HCT116 (cell line): ENCODE results near the gene TMEM117. TPM values are rescaled to one million over a fixed set of nuclear protein-coding genes. Genes with fewer than 3 reads are reported as not detected.
A peak's percentile ranks its signal among the peaks of the same experiment; 100 is the strongest.

Experiments used
- ATAC-seq: fragments of 200-7000 bp; cut with Tn5 transposase; 2 replicates; pipeline ENCODE4 v1.9.1; 2020; ENCODE audit warnings: mild to moderate bottlenecking, moderate library complexity
- BruUV-seq: library from RNA; stranded (reverse); fragments of 400-500 nt; replicated peaks from 2 replicates; lab custom pipeline; 2021; lab: Mats Ljungman, UMichigan
- CTCF ChIA-PET: fragments of 300-600 bp; sonication (Branson Sonifier 250); formaldehyde crosslinking; loops from one replicate; lab custom pipeline; 2021; ENCODE audit warnings: antibody characterized with exemption; lab: Charles Lee
- POLR2A ChIA-PET: fragments of 300-600, 350-600 bp; sonication (Branson Sonifier 250); formaldehyde crosslinking; loops from one replicate; lab custom pipeline; 2021; ENCODE audit warnings: antibody characterized with exemption; lab: Charles Lee
- RAD21 ChIA-PET, 2 experiments: fragments of 300-600 bp; sonication (Branson Sonifier 250); formaldehyde crosslinking; loops; one replicate each; lab custom pipeline; 2023; ENCODE audit warnings: low total read pairs in 2 of 2; ENCODE audit not compliant: uncharacterized antibody in 2 of 2, unreplicated experiment in 2 of 2, low non-redundant PET in 1 of 2; lab: Charles Lee
- DNase-seq: peaks from one replicate; pipeline ENCODE4 v3.0.0-alpha.2; 2010; ENCODE audit warnings: low read depth, low spot score
- H2AFZ ChIP-seq: fragments of 200-600 bp; shearing (Covaris generic), sonication (generic); 2 replicates; pipeline ENCODE4 v1.6.1; 2017; ENCODE audit warnings: low read depth, mixed run types, mixed read lengths, antibody characterized with exemption, low read length; ENCODE audit not compliant: poor library complexity, severe bottlenecking
- H3K27ac ChIP-seq: 2 replicates; pipeline ENCODE4 v1.5.1; 2012; ENCODE audit warnings: low read depth, low read length
- H3K27me3 ChIP-seq: fragments of 200-600 bp; sonication (generic); 2 replicates; pipeline ENCODE4 v1.6.1; 2016; ENCODE audit warnings: mixed run types, low read length, mixed read lengths; ENCODE audit not compliant: insufficient read depth
- H3K36me3 ChIP-seq, 2 experiments: fragments of 200-500 bp in 1 of 2; fragments of 200-600 bp in 1 of 2; sonication (Bioruptor generic) in 1 of 2; sonication (generic) in 1 of 2; 2 replicates each; pipeline versions ENCODE4 v1.5.1 to v1.6.1; 2014 to 2016; ENCODE audit warnings: low read length in 2 of 2, inconsistent platforms in 1 of 2, mixed read lengths in 1 of 2, mixed run types in 1 of 2; ENCODE audit not compliant: insufficient read depth in 2 of 2, control insufficient read depth in 1 of 2
- H3K4me1 ChIP-seq, 2 experiments: fragments of 200-600 bp in 1 of 2; sonication (generic) in 1 of 2; 2 replicates each; pipeline versions ENCODE4 v1.5.1 to v1.6.1; 2012 to 2017; ENCODE audit warnings: low read length in 2 of 2, inconsistent platforms in 1 of 2, mild to moderate bottlenecking in 1 of 2, mixed read lengths in 1 of 2, mixed run types in 1 of 2, moderate library complexity in 1 of 2; ENCODE audit not compliant: insufficient read depth in 2 of 2, control insufficient read depth in 1 of 2
- H3K4me2 ChIP-seq: fragments of 200-600 bp; sonication (generic); 2 replicates; pipeline ENCODE4 v1.6.1; 2017; ENCODE audit warnings: mixed run types, low read length, mixed read lengths
- H3K4me3 ChIP-seq, 2 experiments: fragments of 200-600 bp in 1 of 2; sonication (generic) in 1 of 2; replicated peaks in 1 of 2; 2 replicates each; pipeline ENCODE4 v1.5.1; 2011 to 2016; ENCODE audit warnings: low read length in 2 of 2, control low read depth in 1 of 2, low read depth in 1 of 2, mild to moderate bottlenecking in 1 of 2, mixed read lengths in 1 of 2, mixed run types in 1 of 2
- H3K79me2 ChIP-seq: fragments of 200-600 bp; sonication (generic); 2 replicates; pipeline ENCODE4 v1.6.1; 2017; ENCODE audit warnings: mild to moderate bottlenecking, mixed run types, low read length, moderate library complexity, mixed read lengths; ENCODE audit not compliant: insufficient read depth
- H3K9ac ChIP-seq: fragments of 200-600 bp; sonication (generic); 2 replicates; pipeline ENCODE4 v1.6.1; 2016; ENCODE audit warnings: low read length, mixed read lengths
- H3K9me2 ChIP-seq: fragments of 200-600 bp; sonication (generic), shearing (Covaris generic); 2 replicates; pipeline ENCODE4 v1.6.1; 2017; ENCODE audit warnings: mixed run types, mild to moderate bottlenecking, moderate library complexity; ENCODE audit not compliant: insufficient read depth
- H3K9me3 ChIP-seq, 2 experiments: fragments of 200-500 bp in 1 of 2; fragments of 200-600 bp in 1 of 2; sonication (Bioruptor generic) in 1 of 2; sonication (generic) in 1 of 2; 2 replicates each; pipeline ENCODE4 v1.6.1; 2014 to 2017; ENCODE audit warnings: low read length in 2 of 2, mixed read lengths in 2 of 2, inconsistent platforms in 1 of 2, low read depth in 1 of 2, mild to moderate bottlenecking in 1 of 2, mixed run types in 1 of 2, moderate library complexity in 1 of 2; ENCODE audit not compliant: control insufficient read depth in 1 of 2, insufficient read depth in 1 of 2
- H4K20me1 ChIP-seq: fragments of 200-600 bp; sonication (generic), shearing (Covaris generic); 2 replicates; pipeline ENCODE4 v1.6.1; 2017; ENCODE audit warnings: mixed run types, mild to moderate bottlenecking, moderate library complexity; ENCODE audit not compliant: insufficient read depth
- CTCF ChIP-seq, 3 experiments: fragments of 200-600 bp in 1 of 3; sonication (generic) in 1 of 3; IDR thresholded peaks in 2 of 3; conservative IDR thresholded peaks in 1 of 3; 2 replicates each; pipeline ENCODE4 v1.5.1; 2012 to 2017; ENCODE audit warnings: low read depth in 2 of 3, low read length in 2 of 3, antibody characterized with exemption in 1 of 3, borderline replicate concordance in 1 of 3, control low read depth in 1 of 3, mild to moderate bottlenecking in 1 of 3, mixed read lengths in 1 of 3, mixed run types in 1 of 3, moderate library complexity in 1 of 3; ENCODE audit not compliant: insufficient read depth in 1 of 3
- RAD21 ChIP-seq: IDR thresholded peaks from 2 replicates; pipeline ENCODE4 v1.6.1; 2012; ENCODE audit warnings: low read depth, mild to moderate bottlenecking
- YY1 ChIP-seq: IDR thresholded peaks from 2 replicates; pipeline ENCODE4 v1.6.1; 2011; ENCODE audit warnings: low read length, low read depth, moderate library complexity, mild to moderate bottlenecking; ENCODE audit not compliant: insufficient replicate concordance; ENCODE audit errors: extremely low read depth
- ZBTB33 ChIP-seq: IDR thresholded peaks from 2 replicates; pipeline ENCODE4 v1.6.1; 2011; ENCODE audit warnings: mild to moderate bottlenecking, low read length, moderate library complexity; ENCODE audit not compliant: insufficient replicate concordance; ENCODE audit errors: extremely low read depth
- ZNF274 ChIP-seq: fragments of 200-500 bp; sonication (Bioruptor generic); IDR thresholded peaks from 2 replicates; pipeline ENCODE4 v1.6.1; 2014; ENCODE audit warnings: mild to moderate bottlenecking, low read depth, low read length, inconsistent platforms
- intact Hi-C: fragments of 100-400 bp; cut with micrococcal nuclease; formaldehyde crosslinking; loops from 2 replicates; pipeline ENCODE4 v1.10.0; 2022
- total RNA-seq: library from RNA; stranded (reverse); gene quantifications from one replicate; pipeline ENCODE4 v1.2.1, GENCODE V29; 2021; ENCODE audit not compliant: unreplicated experiment

Gene TMEM117
- total RNA-seq, 1 experiment from 2014 or later: 3.6 TPM

- Histone ChIP-seq H3K9me3 (no peaks in the 10 kb centered on the region), H3K79me2 (no peaks in the 10 kb centered on the region), H3K27me3 (no peaks in the 10 kb centered on the region), H3K4me3 (no peak overlapping the region), H3K9me2 (no peaks in the 10 kb centered on the region), H2AFZ (no peak overlapping the region), H3K4me2 (no peak overlapping the region), H4K20me1 (no peaks in the 10 kb centered on the region; the same call in 1 of the 2 replicates), H3K9ac (no peak overlapping the region), H3K4me1 (no peaks in the 10 kb centered on the region), H3K27ac (no peak overlapping the region), H3K36me3 (no peaks in the 10 kb centered on the region)
- ChIA-PET RAD21 (no interaction called here), CTCF (interaction anchor here (1.6 kb wide), 1 partner anchor 973 kb away, joined by 5 read pairs; no protein-coding TSS in a partner anchor), POLR2A (no interaction called here)
- ATAC-seq (peak; percentile 88), DNase-seq (peak; percentile 37)
- BruUV-seq: no TSS peak
- peak; percentile 69 for TF ChIP-seq RAD21
- no peak for TF ChIP-seq ZNF274
- no peak for TF ChIP-seq ZBTB33
- TF ChIP-seq CTCF (IDR thresholded peaks at IDR 0.05 in 2 of 3, conservative IDR thresholded peaks at IDR 0.05 in 1 of 3; ENCODE audit: borderline replicate concordance in 1 of 3, insufficient read depth in 1 of 3, low read depth in 2 of 3, low read length in 2 of 3): peak; percentile 47 to 63 (median 59)
- TF ChIP-seq YY1: no peak
- intact Hi-C loops: loop anchor here (1.0 to 5.0 kb wide), 2 partner anchors 973 to 1164 kb away; no protein-coding TSS in a partner anchor
These were observed 122.0 kb downstream of the TMEM117 start for GRCh38 chr12:43957732-43958372.
